GF-D8 (cell line): Measurements from ENCODE around the gene TBCE.
A peak's percentile ranks its signal among the peaks of the same experiment; 100 is the strongest.

ENCODE experiments used
- DNase-seq: peaks from one replicate; lab custom pipeline; 2025; lab: John Stamatoyannopoulos, UW

TBCE gene

DNA sequence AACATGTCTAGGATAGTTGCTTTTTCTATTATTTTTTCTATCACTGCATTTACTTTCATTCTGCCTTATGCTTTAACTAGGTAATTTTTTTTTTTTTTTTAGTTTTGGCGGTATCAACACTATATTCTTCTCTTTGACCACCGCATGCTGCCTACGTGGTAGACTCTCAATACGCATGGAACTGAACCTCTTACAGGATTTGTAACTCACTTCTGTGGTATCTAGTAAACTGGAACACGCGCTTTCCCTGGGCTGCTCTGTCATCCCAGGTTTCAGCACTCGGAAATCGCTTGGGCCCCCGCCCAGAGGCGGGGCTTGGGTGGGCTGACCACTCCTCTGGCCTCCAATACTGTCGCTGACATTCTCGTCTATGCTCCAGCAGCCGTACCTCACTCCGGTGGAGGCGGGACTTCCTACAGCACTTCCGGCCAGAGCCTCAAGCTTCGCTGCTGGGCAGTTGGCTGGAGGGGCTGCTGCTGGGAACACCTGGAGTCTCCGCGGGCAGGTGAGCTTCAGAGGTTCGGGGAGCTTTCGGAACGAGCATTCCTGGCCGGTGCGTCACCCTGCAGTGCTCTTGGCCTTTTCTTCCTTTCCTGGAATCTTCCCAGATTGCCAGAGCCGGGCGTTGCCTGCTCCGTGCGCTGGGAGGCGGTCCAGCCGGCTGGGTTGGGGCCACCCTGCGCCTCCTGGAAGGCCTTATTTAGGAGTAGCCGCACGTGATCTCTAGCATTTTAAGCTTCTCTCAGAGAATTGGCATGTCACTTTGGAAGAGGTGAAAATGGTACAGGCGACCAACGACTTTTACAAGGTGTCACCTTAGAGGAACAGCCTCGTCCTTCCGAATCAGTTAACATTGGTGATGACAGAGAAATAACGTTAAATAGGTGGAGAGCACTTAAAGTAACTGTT lies at the start of gene TBCE:
Gene TBCE (plus strand): TSS at position 428 of the 909 bp plus-strand sequence. CDS start 12,623 bp downstream, outside the sequence.
- peak; percentile 92 for DNase-seq

DNA sequence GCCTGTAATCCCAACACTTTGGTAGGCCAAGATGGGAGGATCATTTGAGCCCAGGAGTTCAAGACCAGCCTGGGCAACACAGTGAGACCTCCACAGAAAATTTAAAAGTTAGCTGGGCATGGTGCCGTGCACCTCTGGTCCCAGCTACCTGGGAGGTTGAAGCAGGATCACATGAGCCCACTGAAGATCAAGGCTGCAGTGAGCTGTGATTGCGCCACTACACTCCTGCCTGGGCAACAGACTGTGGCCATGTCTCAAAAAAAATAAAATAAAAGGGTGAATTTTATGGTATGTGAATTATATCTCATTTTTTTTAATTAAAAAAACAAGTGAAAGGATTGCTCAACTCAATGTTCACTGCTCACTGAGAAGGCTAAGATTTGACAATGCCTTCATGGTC lies 48.0 kb upstream of the TBCE start:
- DNase-seq: no peak

GRCh38 chr1:235320521-235321179 lies 46.6 kb upstream of the TBCE start:
- no peak for DNase-seq

DNA sequence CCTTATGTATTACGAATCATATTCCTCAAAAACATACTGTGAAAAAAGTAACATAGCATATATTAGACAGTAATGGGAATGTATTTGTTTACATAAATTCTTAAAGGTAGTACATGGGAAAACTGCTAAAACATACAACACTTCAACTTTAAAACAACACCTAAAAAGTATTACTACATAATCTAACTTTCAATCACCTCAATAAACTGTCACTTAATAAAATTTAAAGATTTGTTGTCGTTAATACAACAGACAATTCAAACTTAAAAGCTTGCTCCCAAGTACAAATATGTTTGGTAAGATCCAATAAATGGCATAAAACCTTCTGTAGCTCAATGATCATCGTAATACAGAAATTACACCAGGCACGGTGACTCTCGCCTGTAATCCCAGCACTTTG lies 42.9 kb upstream of the TBCE start:
- DNase-seq: no peak

GRCh38 chr1:235325139-235325538 lies 42.1 kb upstream of the TBCE start:
- no peak for DNase-seq

DNA sequence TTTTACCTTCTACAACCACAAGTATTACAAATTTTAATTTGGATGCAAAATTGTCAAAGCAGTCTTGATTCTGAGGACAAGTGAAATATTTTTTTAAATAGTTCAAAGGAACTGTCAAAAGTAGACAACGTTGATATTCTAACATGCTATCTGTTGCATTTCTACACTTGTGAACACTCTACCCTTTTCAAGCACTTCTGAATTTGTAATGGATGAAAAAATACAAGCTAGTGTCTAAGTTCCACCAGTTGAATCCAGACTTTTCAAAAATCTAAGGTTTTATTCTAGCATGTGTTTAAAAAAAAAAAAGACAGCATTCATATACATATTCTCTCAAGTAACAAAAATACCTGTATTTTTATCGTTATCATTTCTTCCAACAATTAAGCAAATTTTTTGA lies 41.4 kb upstream of the TBCE start:
- no peak for DNase-seq

DNA sequence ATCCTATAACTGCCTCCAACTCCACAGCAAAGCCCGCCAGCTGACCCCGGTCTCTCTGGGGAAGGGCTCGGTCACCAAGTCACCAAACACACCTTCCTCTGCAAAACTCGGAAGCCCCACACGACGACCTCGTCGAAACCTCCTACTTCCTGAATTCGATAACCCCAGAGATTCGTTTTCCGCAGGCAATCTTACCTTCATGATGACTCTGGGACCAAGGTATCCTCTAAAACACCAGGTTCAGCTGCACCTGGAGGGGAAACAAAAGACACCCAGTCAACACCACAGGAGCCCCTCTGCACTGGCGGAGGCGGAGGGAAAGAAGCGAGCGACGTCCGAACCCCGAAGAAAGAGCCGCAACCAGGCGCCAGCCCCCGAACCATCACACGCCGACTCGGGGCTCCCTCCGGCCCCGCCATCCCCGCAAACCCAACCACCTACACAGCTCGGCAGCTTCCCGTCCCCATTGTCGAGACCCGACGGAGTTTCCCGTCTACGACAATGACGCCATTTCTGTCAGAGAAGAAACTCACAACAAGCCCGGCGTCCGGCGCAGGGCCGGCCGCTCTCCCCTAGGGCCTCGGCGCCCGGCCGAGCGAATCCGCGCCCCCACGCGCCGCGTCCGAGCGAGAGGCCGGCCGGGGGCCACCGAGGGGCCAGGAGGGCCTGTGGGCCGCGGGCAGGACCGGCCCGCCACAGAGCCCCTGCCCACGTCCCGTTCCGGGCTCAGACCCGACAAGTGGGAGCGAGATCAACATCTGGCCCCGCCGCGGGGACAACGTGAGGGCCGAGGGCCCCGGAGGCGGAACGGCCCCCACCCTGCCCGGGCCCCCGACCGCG lies 40.3 kb upstream of the TBCE start:
- DNase-seq: peak; percentile 24

DNA sequence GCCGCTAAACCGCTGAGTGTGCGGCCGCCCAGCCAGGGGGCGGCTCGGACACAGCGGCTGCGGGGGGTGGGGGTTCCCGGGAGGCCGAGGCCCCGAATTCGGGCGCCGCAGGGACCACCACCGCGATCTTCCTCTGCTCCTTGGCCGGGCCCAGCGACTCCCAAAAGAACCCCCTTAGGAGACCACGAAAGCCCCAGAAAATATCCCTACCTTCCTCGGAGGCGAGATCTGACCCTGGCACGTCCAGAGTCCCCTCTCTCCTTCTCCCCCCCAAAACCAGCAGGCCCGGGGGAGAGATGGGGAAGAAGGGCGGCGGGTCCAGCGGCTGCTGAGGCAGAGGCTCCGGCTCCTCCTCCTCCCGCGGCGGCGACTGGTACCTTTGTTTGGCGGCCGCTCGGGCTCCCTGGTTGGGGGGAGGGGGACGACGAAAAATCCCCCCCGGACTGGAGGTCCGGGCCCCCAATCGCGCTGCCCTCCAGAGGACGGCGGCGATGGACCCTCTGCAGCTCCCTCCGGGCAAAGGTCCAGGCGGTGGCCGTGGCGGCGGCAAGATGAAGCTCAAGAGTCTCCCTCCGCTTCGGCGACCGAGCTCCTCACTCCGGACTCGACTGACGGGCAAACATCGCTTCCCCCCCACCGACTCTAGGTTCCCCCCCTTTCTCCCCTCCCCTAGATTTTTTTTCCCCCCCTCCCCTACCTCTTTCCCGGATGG lies 39.5 kb upstream of the TBCE start, which contains the start of gene ARID4B:
Gene ARID4B (minus strand): TSS at position 621 of the 712 bp plus-strand sequence. CDS start 1,260 bp downstream, outside the sequence.
- DNase-seq: no peak

GRCh38 chr1:235328271-235329138 lies 38.7 kb upstream of the TBCE start, which contains the start of gene GGPS1:
TSS of gene GGPS1 (plus strand) at chr1:235328570. CDS start at chr1:235335265, 6,695 bp downstream.
- peak; percentile 99 for DNase-seq

DNA sequence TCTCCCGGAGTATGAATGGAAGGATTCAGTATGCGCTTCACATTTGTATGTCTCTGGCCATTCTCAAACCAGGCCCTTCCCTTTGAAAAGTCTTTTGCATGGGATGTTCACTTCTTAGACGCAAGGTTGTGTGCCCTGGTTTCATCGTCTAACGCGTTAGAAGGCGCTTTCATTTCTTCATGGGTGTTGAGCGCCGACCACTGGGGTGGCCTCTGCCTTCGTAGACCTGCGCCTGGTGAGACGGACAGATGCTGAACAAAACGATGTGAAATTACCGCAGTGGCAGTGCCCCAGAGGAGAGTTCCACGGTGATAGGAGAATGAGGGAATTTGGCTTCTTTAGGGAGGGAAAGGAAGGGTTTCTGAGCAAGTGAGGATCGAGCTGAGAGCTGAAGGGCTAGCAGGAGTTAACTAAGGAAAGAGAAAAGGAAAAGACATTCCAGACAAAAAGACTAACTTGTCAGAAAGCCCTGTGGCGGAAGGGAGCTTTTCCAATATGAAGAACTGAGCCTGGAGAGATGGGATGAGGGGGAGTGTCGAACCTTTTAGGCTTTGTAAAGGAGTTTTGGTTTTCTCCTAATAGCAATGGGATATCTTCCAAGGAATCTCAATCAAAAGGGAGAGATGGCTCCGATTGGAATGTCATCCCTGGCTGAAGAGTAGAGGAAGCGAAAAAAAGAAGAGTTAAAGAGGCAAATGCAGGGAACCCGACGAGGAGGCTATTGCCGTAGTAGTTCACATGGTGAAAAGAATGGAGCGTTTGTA lies 37.9 kb upstream of the TBCE start:
- peak; percentile 62 for DNase-seq

- no peak for DNase-seq
Measured at GRCh38 chr1:235330918-235331285, 36.3 kb upstream of the TBCE start.

DNA sequence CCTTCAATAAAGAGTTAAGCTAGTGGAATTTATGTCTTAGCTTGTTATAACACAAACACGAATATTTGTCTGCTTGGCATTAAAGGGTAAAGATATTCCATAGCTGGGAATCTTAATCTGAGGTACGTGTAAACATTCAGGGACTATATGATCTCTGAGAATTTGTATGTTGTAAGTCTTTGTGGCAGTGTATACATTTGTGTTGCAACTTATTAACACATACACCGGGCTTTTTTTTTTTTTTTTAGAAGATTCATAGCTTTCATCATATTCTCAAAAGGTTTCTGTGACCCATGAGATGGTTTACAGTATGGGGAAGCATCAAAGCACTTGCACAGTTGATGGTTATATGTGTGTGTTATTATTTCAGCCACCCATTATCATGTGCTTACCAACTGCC lies 35.8 kb upstream of the TBCE start:
- DNase-seq: no peak

- DNase-seq: no peak
Measured at GRCh38 chr1:235336903-235337302, 30.3 kb upstream of the TBCE start.

DNA sequence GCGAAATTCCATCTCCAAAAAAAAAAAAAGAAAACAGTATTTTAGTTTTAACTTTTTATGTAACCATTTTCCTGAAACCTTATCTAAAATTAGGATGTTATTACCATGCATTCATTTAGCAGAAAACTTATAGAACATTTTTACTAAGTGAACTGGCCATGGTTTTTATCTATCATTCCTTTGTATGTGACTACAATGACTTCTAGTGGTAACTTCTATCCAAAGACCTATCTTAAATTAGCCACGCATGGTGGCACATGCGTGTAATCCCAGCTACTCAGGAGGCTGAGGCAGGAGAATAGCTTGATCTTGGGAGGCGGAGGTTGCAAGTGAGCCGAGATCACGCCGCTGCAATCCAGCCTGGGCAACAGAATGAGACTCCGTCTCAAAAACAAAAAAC lies 27.5 kb upstream of the TBCE start:
- no peak for DNase-seq

DNA sequence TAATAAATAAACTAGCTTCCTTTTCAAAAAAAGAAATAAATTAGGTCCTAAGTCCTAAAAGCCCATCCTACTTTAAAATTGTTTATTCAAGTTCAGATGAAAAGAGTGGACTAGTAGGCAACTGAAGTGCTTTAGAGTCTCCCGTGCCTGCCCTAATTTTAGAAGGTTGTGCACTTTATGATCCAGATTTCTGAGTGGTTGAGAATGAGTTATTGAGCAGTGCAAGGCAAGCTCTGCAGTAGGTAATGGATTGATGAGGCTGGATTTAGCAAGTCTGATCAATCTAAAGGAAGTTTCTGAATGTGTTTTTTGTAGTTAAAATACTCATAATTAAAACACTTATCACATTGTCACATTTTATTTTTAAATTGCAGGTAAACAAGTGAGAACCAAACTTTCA lies 25.9 kb upstream of the TBCE start:
- no peak for DNase-seq

GRCh38 chr1:235342039-235342438 lies 25.2 kb upstream of the TBCE start:
- DNase-seq: no peak

- no peak for DNase-seq
Measured at GRCh38 chr1:235342471-235342870, 24.8 kb upstream of the TBCE start.

DNA sequence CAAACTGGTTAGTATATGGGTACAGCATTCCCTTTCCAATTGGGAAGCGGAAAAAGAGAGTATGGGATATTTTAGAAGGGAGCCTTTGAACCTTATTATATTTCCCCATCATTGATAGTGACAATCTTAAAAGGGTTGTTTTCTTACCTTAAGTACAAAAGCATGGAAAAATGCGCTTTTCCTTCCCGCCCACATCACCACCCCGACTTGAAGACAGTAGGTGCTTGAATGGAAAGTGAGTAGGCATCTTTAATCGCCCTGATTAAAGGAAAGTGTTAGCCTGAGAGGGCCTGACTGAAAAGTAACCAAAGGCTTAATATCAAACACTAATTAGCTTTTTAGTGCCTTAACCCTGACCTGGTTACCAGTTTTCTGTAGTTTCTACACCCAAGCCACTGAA lies 23.5 kb upstream of the TBCE start:
- DNase-seq: no peak

- no peak for DNase-seq
Measured at GRCh38 chr1:235351441-235351840, 15.8 kb upstream of the TBCE start.

- no peak for DNase-seq
Measured at GRCh38 chr1:235351898-235352297, 15.3 kb upstream of the TBCE start.
